Coronary artery (tissue), 2 donors: Measurements from ENCODE around the gene PCNT.

Experiments used
- DNase-seq: peaks from one replicate; pipeline ENCODE4 v3.0.0-alpha.2; 2017; ENCODE audit warnings: low spot score
- H3K27ac ChIP-seq, 2 donors: fragments of 200-600 bp; sonication (generic); one replicate each; pipeline ENCODE4 v1.5.1; 2016 to 2019
- H3K4me3 ChIP-seq: fragments of 200-600 bp; sonication (generic); 2 replicates; pipeline ENCODE4 v1.5.1; 2016; ENCODE audit warnings: mild to moderate bottlenecking, moderate library complexity
- TF ChIP-seq, protein P1 (sequence below): fragments of 200-600 bp; sonication (generic); IDR thresholded peaks from one replicate; pipeline ENCODE4 v1.5.1; 2019; ENCODE audit warnings: antibody characterized with exemption

Gene PCNT

DNA sequence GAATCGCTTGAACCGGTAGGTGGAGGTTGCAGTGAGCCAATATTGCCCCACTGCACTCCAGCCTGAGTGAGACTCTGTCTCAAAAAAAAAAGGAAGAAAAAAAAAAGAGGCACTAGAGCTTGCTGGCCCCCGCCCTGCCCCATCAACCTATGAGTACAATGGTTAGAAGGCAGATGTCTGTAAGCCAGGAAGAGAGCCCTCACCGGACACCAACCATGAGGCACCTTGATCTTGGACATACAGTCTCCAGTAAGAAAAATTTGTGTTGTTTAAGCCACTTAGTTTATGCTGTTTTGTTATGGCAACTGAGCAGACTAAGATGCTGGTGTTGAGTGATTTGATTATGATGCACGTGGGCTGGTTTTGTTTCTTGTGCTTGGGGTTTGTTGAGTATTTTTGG is 168.9 kb downstream of the PCNT start:
- TF ChIP-seq, protein P1, sequence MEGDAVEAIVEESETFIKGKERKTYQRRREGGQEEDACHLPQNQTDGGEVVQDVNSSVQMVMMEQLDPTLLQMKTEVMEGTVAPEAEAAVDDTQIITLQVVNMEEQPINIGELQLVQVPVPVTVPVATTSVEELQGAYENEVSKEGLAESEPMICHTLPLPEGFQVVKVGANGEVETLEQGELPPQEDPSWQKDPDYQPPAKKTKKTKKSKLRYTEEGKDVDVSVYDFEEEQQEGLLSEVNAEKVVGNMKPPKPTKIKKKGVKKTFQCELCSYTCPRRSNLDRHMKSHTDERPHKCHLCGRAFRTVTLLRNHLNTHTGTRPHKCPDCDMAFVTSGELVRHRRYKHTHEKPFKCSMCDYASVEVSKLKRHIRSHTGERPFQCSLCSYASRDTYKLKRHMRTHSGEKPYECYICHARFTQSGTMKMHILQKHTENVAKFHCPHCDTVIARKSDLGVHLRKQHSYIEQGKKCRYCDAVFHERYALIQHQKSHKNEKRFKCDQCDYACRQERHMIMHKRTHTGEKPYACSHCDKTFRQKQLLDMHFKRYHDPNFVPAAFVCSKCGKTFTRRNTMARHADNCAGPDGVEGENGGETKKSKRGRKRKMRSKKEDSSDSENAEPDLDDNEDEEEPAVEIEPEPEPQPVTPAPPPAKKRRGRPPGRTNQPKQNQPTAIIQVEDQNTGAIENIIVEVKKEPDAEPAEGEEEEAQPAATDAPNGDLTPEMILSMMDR = no peak
- no peak overlapping the region for H3K4me3 ChIP-seq
- no peak for DNase-seq
- H3K27ac ChIP-seq = no peak overlapping the region

DNA sequence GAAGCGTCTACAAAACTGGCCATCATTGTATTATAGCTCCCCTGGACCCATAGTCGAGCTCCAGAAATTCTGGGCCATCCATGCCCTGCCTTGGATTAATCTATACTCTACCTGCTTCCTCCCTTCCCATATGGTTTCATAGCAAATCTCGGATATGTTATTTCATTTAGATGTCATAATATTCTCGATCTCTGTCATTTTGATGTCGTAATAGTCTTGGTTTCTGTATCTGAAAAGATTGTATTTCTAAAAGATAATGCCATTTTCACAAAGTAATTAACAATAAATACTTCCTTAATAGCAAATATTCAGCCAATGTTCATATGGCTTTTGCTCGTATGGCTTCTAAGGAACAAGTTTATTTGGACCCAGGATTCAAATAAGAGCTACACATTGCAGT is 169.9 kb downstream of the PCNT start:
- no peak for DNase-seq
- TF ChIP-seq, protein P1 = no peak
- Histone ChIP-seq H3K4me3 (no peak overlapping the region), H3K27ac (no peak overlapping the region)
